Measurements from ENCODE around the gene FLT3LG. TPM values are rescaled to one million over a fixed set of nuclear protein-coding genes. Genes with fewer than 3 reads are reported as not detected.

The FLT3LG gene
- total RNA-seq, 1 experiment from 2014 or later, result 1.5 TPM

DNA sequence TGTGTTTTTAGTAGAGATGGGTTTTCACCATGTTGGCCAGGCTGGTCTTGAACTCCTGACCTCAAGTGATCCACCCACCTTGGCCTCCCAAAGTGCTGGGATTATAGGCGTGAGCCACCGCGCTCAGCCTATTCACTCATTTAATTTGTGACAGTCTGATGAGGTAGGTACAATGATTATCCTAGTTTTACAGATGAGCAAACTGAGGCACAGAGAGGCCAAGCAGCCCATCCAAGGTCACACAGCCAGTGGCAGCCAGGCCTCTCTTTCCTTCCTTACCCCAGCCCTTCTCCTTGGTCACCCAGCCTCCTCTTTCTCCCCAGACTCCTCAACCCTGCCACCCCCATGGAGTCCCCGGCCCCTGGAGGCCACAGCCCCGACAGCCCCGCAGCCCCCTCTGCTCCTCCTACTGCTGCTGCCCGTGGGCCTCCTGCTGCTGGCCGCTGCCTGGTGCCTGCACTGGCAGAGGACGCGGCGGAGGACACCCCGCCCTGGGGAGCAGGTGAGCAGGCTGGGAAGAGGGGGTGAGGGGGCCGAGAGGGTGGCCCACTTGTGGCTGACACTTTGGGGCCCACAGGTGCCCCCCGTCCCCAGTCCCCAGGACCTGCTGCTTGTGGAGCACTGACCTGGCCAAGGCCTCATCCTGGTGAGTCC is 6.1 kb downstream of the FLT3LG start:
- Histone ChIP-seq H3K9me3 (ENCODE audit: control insufficient read depth, insufficient read depth, low read depth, low read length) (no peaks in the 10 kb centered on the region), H3K36me3 (ENCODE audit: control insufficient read depth, insufficient read depth, low read length) (no peaks in the 10 kb centered on the region), H3K27ac (ENCODE audit: low read length) (no peak overlapping the region), H3K4me1 (ENCODE audit: control insufficient read depth, insufficient read depth, low read length) (no peaks in the 10 kb centered on the region), H3K4me3 (ENCODE audit: low read depth in 2 of 2, low read length in 2 of 2) (no peak overlapping the region), H3K27me3 (ENCODE audit: control insufficient read depth, insufficient read depth, low read length) (no peaks in the 10 kb centered on the region)
- DNase-seq (ENCODE audit: low read depth, low spot score) (no peak), ATAC-seq (no peak)
- no TSS peak for BruUV-seq (replicated peaks)
- intact Hi-C loops (cut with micrococcal nuclease; ENCODE audit: unreplicated experiment) (no loop called here), in situ Hi-C loops (cut with HindIII; ENCODE audit: low pct_unique_long_range_greater_than_20kb, low sequenced_read_pairs) (no loop called here)
- ChIA-PET CTCF (no interaction called here), POLR2A (no interaction called here)
- TF ChIP-seq REST (IDR thresholded peaks at IDR 0.05; ENCODE audit: insufficient read depth in 1 of 2, low read depth in 2 of 2, low read length in 1 of 2), result no peak
- no peak for TF ChIP-seq CTCF (IDR thresholded peaks at IDR 0.05)
- TF ChIP-seq POLR2AphosphoS5 (IDR thresholded peaks at IDR 0.05; ENCODE audit: low read depth, low read length), result no peak
- no peak for TF ChIP-seq SIN3A (IDR thresholded peaks at IDR 0.05; ENCODE audit: borderline replicate concordance, insufficient read depth, low read depth, low read length)
- no peak for TF ChIP-seq TCF7L2 (IDR thresholded peaks at IDR 0.05; ENCODE audit: low read depth, low read length)

DNA sequence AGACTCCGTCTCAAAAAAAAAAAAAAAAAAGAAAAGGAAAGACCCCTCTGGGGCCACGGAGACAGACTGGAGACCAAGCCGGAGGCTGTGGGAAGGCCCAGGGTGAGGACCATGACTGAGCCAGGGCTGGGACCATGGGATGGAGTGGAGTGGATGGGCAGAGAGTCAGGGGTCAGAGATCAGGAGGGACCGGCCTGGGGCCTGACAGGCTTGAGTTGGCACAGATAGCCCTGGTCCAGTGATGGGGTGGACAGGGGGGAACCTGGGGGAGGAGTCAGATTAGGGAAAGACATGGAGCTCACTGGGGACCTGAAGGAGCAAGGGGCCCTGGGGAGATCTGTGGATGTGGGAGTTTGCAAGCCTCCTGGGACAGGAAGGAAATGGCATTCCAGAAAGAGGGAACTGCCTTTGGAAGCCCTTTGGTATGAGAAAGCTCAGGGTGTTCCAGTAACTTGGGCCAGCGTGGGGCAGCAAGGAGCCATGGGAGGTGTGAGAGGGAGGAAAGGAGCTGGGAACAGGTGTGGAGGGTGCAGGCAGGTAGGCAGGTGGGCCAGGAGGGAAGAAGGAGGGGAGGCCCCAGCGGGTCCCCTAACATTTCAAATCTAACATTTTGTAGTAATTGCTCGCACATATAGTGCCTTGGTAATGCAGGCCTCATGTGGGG is 7.1 kb downstream of the FLT3LG start:
- in situ Hi-C loops (cut with HindIII; ENCODE audit: low pct_unique_long_range_greater_than_20kb, low sequenced_read_pairs), result no loop called here

More for the DNA sequence above, 7.1 kb downstream of the FLT3LG start:
- CTCF ChIA-PET, result no interaction called here
- no peaks in the 10 kb centered on the region for H3K9me3 ChIP-seq (ENCODE audit: control insufficient read depth, insufficient read depth, low read depth, low read length)
- no peaks in the 10 kb centered on the region for H3K27me3 ChIP-seq (ENCODE audit: control insufficient read depth, insufficient read depth, low read length)
- no TSS peak for BruUV-seq (replicated peaks)
- no peaks in the 10 kb centered on the region for H3K36me3 ChIP-seq (ENCODE audit: control insufficient read depth, insufficient read depth, low read length)
- H3K27ac ChIP-seq (ENCODE audit: low read length), result no peak overlapping the region
- POLR2A ChIA-PET, result interaction anchor here (0.5 kb wide), 1 partner anchor 30 kb away, joined by 4 read pairs; no protein-coding TSS in a partner anchor
- TF ChIP-seq TCF7L2 (IDR thresholded peaks at IDR 0.05; ENCODE audit: low read depth, low read length) (no peak), REST (IDR thresholded peaks at IDR 0.05; ENCODE audit: insufficient read depth in 1 of 2, low read depth in 2 of 2, low read length in 1 of 2) (no peak), POLR2AphosphoS5 (IDR thresholded peaks at IDR 0.05; ENCODE audit: low read depth, low read length) (no peak), SIN3A (IDR thresholded peaks at IDR 0.05; ENCODE audit: borderline replicate concordance, insufficient read depth, low read depth, low read length) (no peak), CTCF (IDR thresholded peaks at IDR 0.05) (no peak)
- intact Hi-C loops (cut with micrococcal nuclease; ENCODE audit: unreplicated experiment), result no loop called here
- H3K4me3 ChIP-seq (ENCODE audit: low read depth in 2 of 2, low read length in 2 of 2), result no peak overlapping the region
- no peak for DNase-seq (ENCODE audit: low read depth, low spot score)
- 0 out of 2 replicates have a peak, but pooled peaks have one; percentile 58 for ATAC-seq
- no peaks in the 10 kb centered on the region for H3K4me1 ChIP-seq (ENCODE audit: control insufficient read depth, insufficient read depth, low read length)
